ENCODE results near the gene TECPR2.

- TF ChIP-seq, protein P1, sequence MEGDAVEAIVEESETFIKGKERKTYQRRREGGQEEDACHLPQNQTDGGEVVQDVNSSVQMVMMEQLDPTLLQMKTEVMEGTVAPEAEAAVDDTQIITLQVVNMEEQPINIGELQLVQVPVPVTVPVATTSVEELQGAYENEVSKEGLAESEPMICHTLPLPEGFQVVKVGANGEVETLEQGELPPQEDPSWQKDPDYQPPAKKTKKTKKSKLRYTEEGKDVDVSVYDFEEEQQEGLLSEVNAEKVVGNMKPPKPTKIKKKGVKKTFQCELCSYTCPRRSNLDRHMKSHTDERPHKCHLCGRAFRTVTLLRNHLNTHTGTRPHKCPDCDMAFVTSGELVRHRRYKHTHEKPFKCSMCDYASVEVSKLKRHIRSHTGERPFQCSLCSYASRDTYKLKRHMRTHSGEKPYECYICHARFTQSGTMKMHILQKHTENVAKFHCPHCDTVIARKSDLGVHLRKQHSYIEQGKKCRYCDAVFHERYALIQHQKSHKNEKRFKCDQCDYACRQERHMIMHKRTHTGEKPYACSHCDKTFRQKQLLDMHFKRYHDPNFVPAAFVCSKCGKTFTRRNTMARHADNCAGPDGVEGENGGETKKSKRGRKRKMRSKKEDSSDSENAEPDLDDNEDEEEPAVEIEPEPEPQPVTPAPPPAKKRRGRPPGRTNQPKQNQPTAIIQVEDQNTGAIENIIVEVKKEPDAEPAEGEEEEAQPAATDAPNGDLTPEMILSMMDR (IDR thresholded peaks at IDR 0.05), result no peak
- TF ChIP-seq POLR2A (IDR thresholded peaks at IDR 0.05), result no peak
These were observed 121.6 kb downstream of the TECPR2 start for GRCh38 chr14:102484316-102484715.
